Measurements from ENCODE around the gene HS3ST2. TPM values are rescaled to one million over a fixed set of nuclear protein-coding genes. Genes with fewer than 3 reads are reported as not detected.
"Not testable (repeated sequence)": the region's sequence is repeated elsewhere in the genome, so short reads cannot be mapped to it uniquely, and the experiment has no call there.

Gene HS3ST2
- total and polyA plus RNA-seq, 2 donors (not counting 3 experiments of a cell fraction or from before 2014, with no cell fraction given): not detected

- Histone ChIP-seq H2AFZ (ENCODE audit: low read depth, low read length) (no peak overlapping the region), H3K27me3 (ENCODE audit: control insufficient read depth in 2 of 2, insufficient read depth in 2 of 2, low read length in 2 of 2) (peaks cover 0 to 2% of the 10 kb centered on the region in 2 experiments), H3K79me2 (ENCODE audit: control insufficient read depth, insufficient read depth, low read length) (no peaks in the 10 kb centered on the region), H3K9ac (replicated peaks; ENCODE audit: extremely low read depth, insufficient read depth, low read length) (no peak overlapping the region), H3K9me3 (replicated peaks; ENCODE audit: control insufficient read depth, insufficient read depth, low read length) (no peaks in the 10 kb centered on the region), H3K4me3 (replicated peaks in 1 of 3; ENCODE audit: insufficient read depth in 1 of 3, low read depth in 1 of 3, low read length in 3 of 3) (no peak overlapping the region), H4K20me1 (replicated peaks; ENCODE audit: control insufficient read depth, extremely low read depth, insufficient read depth, low read length) (no peaks in the 10 kb centered on the region), H3K27ac (ENCODE audit: insufficient read depth, low read depth, low read length) (no peak overlapping the region), H3K9me1 (replicated peaks; ENCODE audit: control insufficient read depth, extremely low read depth, insufficient read depth, low read length) (no peaks in the 10 kb centered on the region), H3K4me1 (ENCODE audit: control insufficient read depth, extremely low read depth, insufficient read depth, low read length) (peaks cover 6% of the 10 kb centered on the region), H3K4me2 (ENCODE audit: insufficient read depth, low read length) (no peak overlapping the region), H3K36me3 (ENCODE audit: control insufficient read depth in 2 of 2, extremely low read depth in 1 of 2, insufficient read depth in 2 of 2, low read length in 2 of 2) (no peaks in the 10 kb centered on the region)
- POLR2A ChIA-PET: no interaction called here
- TF ChIP-seq MAX (IDR thresholded peaks at IDR 0.05; ENCODE audit: insufficient read depth, insufficient read length): no peak
- no peak for TF ChIP-seq FOS (IDR thresholded peaks at IDR 0.05; ENCODE audit: borderline replicate concordance, insufficient read depth, low read length)
- CTCF ChIA-PET: interaction anchor here (0.7 to 9.7 kb wide), 12 partner anchors 14 to 538 kb away, joined by 3 to 98 read pairs (median 7); no protein-coding TSS in a partner anchor
- FAIRE-seq: no peak
- no TSS peak for BruUV-seq (replicated peaks)
- intact Hi-C loops (cut with micrococcal nuclease) (loop anchor here (2.0 to 5.0 kb wide), 3 partner anchors 34 to 251 kb away; partner anchors contain the start of gene USP31), dilution Hi-C loops (cut with MboI; ENCODE audit: extremely low pct_ligation_motif_present, low sequenced_read_pairs) (no loop called here)
- DNase-seq (ENCODE audit: low read depth, low spot score): no peak
Measured at GRCh38 chr16:22898131-22898530, 84.2 kb downstream of the HS3ST2 start.

GRCh38 chr16:22898874-22899348, 84.9 kb downstream of the HS3ST2 start:
- Histone ChIP-seq H3K4me1 (ENCODE audit: control insufficient read depth, extremely low read depth, insufficient read depth, low read length) (peaks cover 6% of the 10 kb centered on the region), H4K20me1 (replicated peaks; ENCODE audit: control insufficient read depth, extremely low read depth, insufficient read depth, low read length) (no peaks in the 10 kb centered on the region), H3K4me3 (replicated peaks in 1 of 3; ENCODE audit: insufficient read depth in 1 of 3, low read depth in 1 of 3, low read length in 3 of 3) (no peak overlapping the region), H3K9me3 (replicated peaks; ENCODE audit: control insufficient read depth, insufficient read depth, low read length) (no peaks in the 10 kb centered on the region), H3K36me3 (ENCODE audit: control insufficient read depth in 2 of 2, extremely low read depth in 1 of 2, insufficient read depth in 2 of 2, low read length in 2 of 2) (no peaks in the 10 kb centered on the region), H3K4me2 (ENCODE audit: insufficient read depth, low read length) (no peak overlapping the region), H3K79me2 (ENCODE audit: control insufficient read depth, insufficient read depth, low read length) (no peaks in the 10 kb centered on the region), H3K27ac (ENCODE audit: insufficient read depth, low read depth, low read length) (no peak overlapping the region), H2AFZ (ENCODE audit: low read depth, low read length) (no peak overlapping the region), H3K27me3 (ENCODE audit: control insufficient read depth in 2 of 2, insufficient read depth in 2 of 2, low read length in 2 of 2) (peaks cover 0 to 2% of the 10 kb centered on the region in 2 experiments), H3K9me1 (replicated peaks; ENCODE audit: control insufficient read depth, extremely low read depth, insufficient read depth, low read length) (no peaks in the 10 kb centered on the region), H3K9ac (replicated peaks; ENCODE audit: extremely low read depth, insufficient read depth, low read length) (no peak overlapping the region)
- dilution Hi-C loops (cut with MboI; ENCODE audit: extremely low pct_ligation_motif_present, low sequenced_read_pairs): no loop called here
- peak; percentile 87 for FAIRE-seq
- no TSS peak for BruUV-seq (replicated peaks)
- POLR2A ChIA-PET: no interaction called here
- TF ChIP-seq POLR2AphosphoS5 (IDR thresholded peaks at IDR 0.05; ENCODE audit: insufficient read depth, low read depth, low read length) (no peak), JUN (IDR thresholded peaks at IDR 0.05; ENCODE audit: borderline replicate concordance, insufficient read depth, insufficient read length, low read depth) (peak; percentile 5), CTCF (IDR thresholded peaks at IDR 0.05; ENCODE audit: extremely low read depth in 1 of 2, insufficient read depth in 1 of 2, low read depth in 1 of 2, low read length in 2 of 2) (peak; percentile 84 to 91)
- peak; percentile 74 for DNase-seq (ENCODE audit: low read depth, low spot score)
- CTCF ChIA-PET: interaction anchor here (0.6 to 9.7 kb wide), 42 partner anchors 9 to 1250 kb away, joined by 3 to 98 read pairs (median 4); partner anchors contain the start of genes COG7 and USP31
- intact Hi-C loops (cut with micrococcal nuclease): loop anchor here (1.0 to 5.0 kb wide), 6 partner anchors 33 to 535 kb away; partner anchors contain the start of gene USP31

GRCh38 chr16:22899567-22899966, 85.6 kb downstream of the HS3ST2 start:
- dilution Hi-C loops (cut with MboI; ENCODE audit: extremely low pct_ligation_motif_present, low sequenced_read_pairs): not testable (repeated sequence)

More at GRCh38 chr16:22899567-22899966, 85.6 kb downstream of the HS3ST2 start:
- FAIRE-seq; H3K4me3 ChIP-seq (replicated peaks in 1 of 3; ENCODE audit: insufficient read depth in 1 of 3, low read depth in 1 of 3, low read length in 3 of 3); H3K36me3 ChIP-seq (ENCODE audit: control insufficient read depth in 2 of 2, extremely low read depth in 1 of 2, insufficient read depth in 2 of 2, low read length in 2 of 2); H3K9ac ChIP-seq (replicated peaks; ENCODE audit: extremely low read depth, insufficient read depth, low read length); H3K79me2 ChIP-seq (ENCODE audit: control insufficient read depth, insufficient read depth, low read length); H3K4me1 ChIP-seq (ENCODE audit: control insufficient read depth, extremely low read depth, insufficient read depth, low read length); H3K27ac ChIP-seq (ENCODE audit: insufficient read depth, low read depth, low read length); DNase-seq (ENCODE audit: low read depth, low spot score); H4K20me1 ChIP-seq (replicated peaks; ENCODE audit: control insufficient read depth, extremely low read depth, insufficient read depth, low read length); H2AFZ ChIP-seq (ENCODE audit: low read depth, low read length); BruUV-seq (replicated peaks); H3K9me1 ChIP-seq (replicated peaks; ENCODE audit: control insufficient read depth, extremely low read depth, insufficient read depth, low read length); H3K9me3 ChIP-seq (replicated peaks; ENCODE audit: control insufficient read depth, insufficient read depth, low read length); H3K27me3 ChIP-seq (ENCODE audit: control insufficient read depth in 2 of 2, insufficient read depth in 2 of 2, low read length in 2 of 2); POLR2A ChIA-PET; H3K4me2 ChIP-seq (ENCODE audit: insufficient read depth, low read length): not testable (repeated sequence)
- intact Hi-C loops (cut with micrococcal nuclease): loop anchor here (1.0 to 5.0 kb wide), 6 partner anchors 33 to 535 kb away; partner anchors contain the start of gene USP31
- CTCF ChIA-PET: interaction anchor here (0.6 to 9.7 kb wide), 43 partner anchors 8 to 1251 kb away, joined by 3 to 98 read pairs (median 4); partner anchors contain the start of genes COG7 and USP31

Data from endothelial cell of umbilical vein (primary cell).